Calu3 (cell line): Measurements from ENCODE around the gene MACROD2. TPM values are rescaled to one million over a fixed set of nuclear protein-coding genes. Genes with fewer than 3 reads are reported as not detected.

Experiments used
- BruUV-seq: library from RNA; stranded (reverse); fragments of 400-500 nt; replicated peaks from 2 replicates; lab custom pipeline; 2021; lab: Mats Ljungman, UMichigan
- CTCF ChIA-PET: fragments of 300-600 bp; sonication (Branson Sonifier 250); formaldehyde crosslinking; loops from one replicate; lab custom pipeline; 2022; ENCODE audit warnings: antibody characterized with exemption; lab: Charles Lee
- DNase-seq: peaks from one replicate; pipeline ENCODE4 v3.0.0; 2022
- H3K27ac Mint-ChIP-seq: one replicate; pipeline ENCODE4 v1.8.0; 2022; ENCODE audit warnings: mixed read lengths; ENCODE audit not compliant: unreplicated experiment
- H3K27me3 Mint-ChIP-seq: one replicate; pipeline ENCODE4 v1.8.0; 2022; ENCODE audit warnings: mixed read lengths; ENCODE audit not compliant: unreplicated experiment
- H3K36me3 Mint-ChIP-seq: one replicate; pipeline ENCODE4 v1.8.0; 2022; ENCODE audit warnings: mild to moderate bottlenecking, moderate library complexity, mixed read lengths; ENCODE audit not compliant: insufficient read depth, unreplicated experiment
- H3K4me1 Mint-ChIP-seq: one replicate; pipeline ENCODE4 v1.8.0; 2022; ENCODE audit warnings: mild to moderate bottlenecking, low read depth, mixed read lengths; ENCODE audit not compliant: unreplicated experiment
- H3K4me3 Mint-ChIP-seq: one replicate; pipeline ENCODE4 v1.8.0; 2022; ENCODE audit warnings: mild to moderate bottlenecking, low read depth, moderate library complexity, mixed read lengths; ENCODE audit not compliant: unreplicated experiment
- H3K9me3 Mint-ChIP-seq: one replicate; pipeline ENCODE4 v1.8.0; 2022; ENCODE audit warnings: low read depth, mixed read lengths; ENCODE audit not compliant: unreplicated experiment
- intact Hi-C: fragments of 100-400 bp; cut with micrococcal nuclease; formaldehyde crosslinking; loops from one replicate; pipeline ENCODE4 v1.10.0; 2022; ENCODE audit not compliant: unreplicated experiment
- total RNA-seq: library from RNA; stranded (reverse); gene quantifications from 2 replicates; pipeline ENCODE4 v1.2.3, GENCODE V29; 2022
- TF ChIP-seq, protein P1 (sequence below): fragments of 200-600 bp; IDR thresholded peaks from one replicate; pipeline ENCODE4 v1.8.0; 2022; ENCODE audit warnings: antibody characterized with exemption; ENCODE audit not compliant: unreplicated experiment

The MACROD2 gene
- total RNA-seq, 1 experiment from 2014 or later: 29.4 TPM

- TF ChIP-seq, protein P1, sequence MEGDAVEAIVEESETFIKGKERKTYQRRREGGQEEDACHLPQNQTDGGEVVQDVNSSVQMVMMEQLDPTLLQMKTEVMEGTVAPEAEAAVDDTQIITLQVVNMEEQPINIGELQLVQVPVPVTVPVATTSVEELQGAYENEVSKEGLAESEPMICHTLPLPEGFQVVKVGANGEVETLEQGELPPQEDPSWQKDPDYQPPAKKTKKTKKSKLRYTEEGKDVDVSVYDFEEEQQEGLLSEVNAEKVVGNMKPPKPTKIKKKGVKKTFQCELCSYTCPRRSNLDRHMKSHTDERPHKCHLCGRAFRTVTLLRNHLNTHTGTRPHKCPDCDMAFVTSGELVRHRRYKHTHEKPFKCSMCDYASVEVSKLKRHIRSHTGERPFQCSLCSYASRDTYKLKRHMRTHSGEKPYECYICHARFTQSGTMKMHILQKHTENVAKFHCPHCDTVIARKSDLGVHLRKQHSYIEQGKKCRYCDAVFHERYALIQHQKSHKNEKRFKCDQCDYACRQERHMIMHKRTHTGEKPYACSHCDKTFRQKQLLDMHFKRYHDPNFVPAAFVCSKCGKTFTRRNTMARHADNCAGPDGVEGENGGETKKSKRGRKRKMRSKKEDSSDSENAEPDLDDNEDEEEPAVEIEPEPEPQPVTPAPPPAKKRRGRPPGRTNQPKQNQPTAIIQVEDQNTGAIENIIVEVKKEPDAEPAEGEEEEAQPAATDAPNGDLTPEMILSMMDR: no peak
- H3K27me3 Mint-ChIP-seq: no peaks in the 10 kb centered on the region
- DNase-seq: no peak
- no peak overlapping the region for H3K27ac Mint-ChIP-seq
- BruUV-seq: no TSS peak
- H3K9me3 Mint-ChIP-seq: no peaks in the 10 kb centered on the region
- CTCF ChIA-PET: no interaction called here
- H3K4me3 Mint-ChIP-seq: no peak overlapping the region
- intact Hi-C loops: no loop called here
- H3K4me1 Mint-ChIP-seq: no peaks in the 10 kb centered on the region
- H3K36me3 Mint-ChIP-seq: no peaks in the 10 kb centered on the region
Observed at GRCh38 chr20:14830899-14831298, 835.6 kb downstream of the MACROD2 start.

GRCh38 chr20:14832630-14833029 is 837.3 kb downstream of the MACROD2 start:
- TF ChIP-seq, protein P1: no peak
- intact Hi-C loops: no loop called here

GRCh38 chr20:14838663-14839628 is 843.6 kb downstream of the MACROD2 start:
- Mint-ChIP-seq H3K4me3 (no peak overlapping the region), H3K27ac (no peak overlapping the region), H3K27me3 (no peaks in the 10 kb centered on the region), H3K9me3 (no peaks in the 10 kb centered on the region), H3K36me3 (no peaks in the 10 kb centered on the region), H3K4me1 (no peaks in the 10 kb centered on the region)
- no peak for DNase-seq
- intact Hi-C loops: no loop called here
- CTCF ChIA-PET: no interaction called here
- no TSS peak for BruUV-seq
- TF ChIP-seq, protein P1: no peak

More at GRCh38 chr20:14832630-14833029, 837.3 kb downstream of the MACROD2 start:
- no peaks in the 10 kb centered on the region for H3K36me3 Mint-ChIP-seq
- no peak for DNase-seq
- BruUV-seq: no TSS peak
- no peak overlapping the region for H3K4me3 Mint-ChIP-seq
- H3K9me3 Mint-ChIP-seq: no peaks in the 10 kb centered on the region
- CTCF ChIA-PET: no interaction called here
- no peaks in the 10 kb centered on the region for H3K27me3 Mint-ChIP-seq
- no peaks in the 10 kb centered on the region for H3K4me1 Mint-ChIP-seq
- no peak overlapping the region for H3K27ac Mint-ChIP-seq

- no peaks in the 10 kb centered on the region for H3K36me3 Mint-ChIP-seq
Observed at GRCh38 chr20:14845199-14846160, 850.2 kb downstream of the MACROD2 start.

More at GRCh38 chr20:14845199-14846160, 850.2 kb downstream of the MACROD2 start:
- BruUV-seq: no TSS peak
- H3K4me3 Mint-ChIP-seq: no peak overlapping the region
- H3K27me3 Mint-ChIP-seq: no peaks in the 10 kb centered on the region
- TF ChIP-seq, protein P1: no peak
- no peak overlapping the region for H3K27ac Mint-ChIP-seq
- DNase-seq: no peak
- H3K9me3 Mint-ChIP-seq: no peaks in the 10 kb centered on the region
- CTCF ChIA-PET: no interaction called here
- intact Hi-C loops: no loop called here
- H3K4me1 Mint-ChIP-seq: no peaks in the 10 kb centered on the region
